GM19238 (cell line): ENCODE results near the gene MROH9.

ENCODE experiments used
- DNase-seq: peaks from one replicate; pipeline ENCODE4 v3.0.0; 2011; ENCODE audit warnings: low spot score; ENCODE audit not compliant: insufficient read length

Gene MROH9

GRCh38 chr1:170967042-170967910, 31.9 kb downstream of the MROH9 start:
- no peak for DNase-seq

GRCh38 chr1:170970256-170970655, 34.9 kb downstream of the MROH9 start:
- no peak for DNase-seq

- no peak for DNase-seq
Measured at GRCh38 chr1:170978371-170978910, 43.1 kb downstream of the MROH9 start.

GRCh38 chr1:170985406-170985805, 50.1 kb downstream of the MROH9 start:
- no peak for DNase-seq

- no peak for DNase-seq
Measured at GRCh38 chr1:170986901-170987300, 51.6 kb downstream of the MROH9 start.

- DNase-seq: no peak
Measured at GRCh38 chr1:170987424-170987823, 52.1 kb downstream of the MROH9 start.

GRCh38 chr1:170993151-170993550, 57.8 kb downstream of the MROH9 start:
- no peak for DNase-seq

- no peak for DNase-seq
Measured at GRCh38 chr1:170993717-170994116, 58.4 kb downstream of the MROH9 start.

- DNase-seq: no peak
Measured at GRCh38 chr1:171014880-171015279, 79.5 kb downstream of the MROH9 start.

GRCh38 chr1:171017426-171017825, 82.1 kb downstream of the MROH9 start:
- no peak for DNase-seq

- DNase-seq: no peak
Measured at GRCh38 chr1:171019971-171020370, 84.6 kb downstream of the MROH9 start.

GRCh38 chr1:171032822-171033702, 97.7 kb downstream of the MROH9 start:
- no peak for DNase-seq

GRCh38 chr1:171037626-171038025, 102.3 kb downstream of the MROH9 start:
- DNase-seq: no peak

GRCh38 chr1:171038284-171038683, 103.0 kb downstream of the MROH9 start:
- DNase-seq: no peak

- no peak for DNase-seq
Measured at GRCh38 chr1:171048014-171048413, 112.7 kb downstream of the MROH9 start.

- no peak for DNase-seq
Measured at GRCh38 chr1:171052977-171053376, 117.6 kb downstream of the MROH9 start.

- no peak for DNase-seq
Measured at GRCh38 chr1:171055966-171056643, 120.8 kb downstream of the MROH9 start.

- no peak for DNase-seq
Measured at GRCh38 chr1:171061425-171062143, 126.2 kb downstream of the MROH9 start.

- no peak for DNase-seq
Measured at GRCh38 chr1:171062902-171063301, 127.6 kb downstream of the MROH9 start.

- no peak for DNase-seq
Measured at GRCh38 chr1:171075041-171075440, 139.7 kb downstream of the MROH9 start.

GRCh38 chr1:171081314-171081753, 146.0 kb downstream of the MROH9 start:
- no peak for DNase-seq
